HL-60 (cell line): ENCODE data around the gene NRG4.
A peak's percentile ranks its signal among the peaks of the same experiment; 100 is the strongest.

Source experiments
- DNase-seq, 2 experiments: peaks; one replicate each; pipeline ENCODE4 v3.0.0-alpha.2; 2010 to 2020; ENCODE audit warnings: low read depth in 1 of 2, low spot score in 1 of 2
- H3K27ac ChIP-seq: fragments of 250-450 bp; sonication (Bioruptor Pico); replicated peaks from 2 replicates; pipeline ENCODE4 v1.5.1; 2020; ENCODE audit warnings: mild to moderate bottlenecking, moderate library complexity
- H3K27me3 ChIP-seq: fragments of 250-450 bp; sonication (Bioruptor Pico); 2 replicates; pipeline ENCODE4 v1.5.1; 2021; ENCODE audit warnings: mild to moderate bottlenecking, moderate library complexity; ENCODE audit not compliant: insufficient read depth, poor library complexity, severe bottlenecking
- H3K4me3 ChIP-seq: replicated peaks from 2 replicates; pipeline ENCODE4 v1.5.1; 2011; ENCODE audit warnings: mild to moderate bottlenecking, control low read depth, low read length; ENCODE audit not compliant: insufficient read depth
- GABPA ChIP-seq: IDR thresholded peaks from 2 replicates; pipeline ENCODE4 v1.6.1; 2012; ENCODE audit warnings: low read depth
- POLR2AphosphoS5 ChIP-seq: IDR thresholded peaks from 2 replicates; pipeline ENCODE4 v1.6.1; 2012; ENCODE audit warnings: low read depth
- SPI1 ChIP-seq: IDR thresholded peaks from 2 replicates; pipeline ENCODE4 v1.6.1; 2012; ENCODE audit warnings: low read depth, mild to moderate bottlenecking, borderline replicate concordance
- TF ChIP-seq, protein P1 (sequence below): IDR thresholded peaks from 2 replicates; pipeline ENCODE4 v1.6.1; 2012; ENCODE audit warnings: low read depth; ENCODE audit not compliant: insufficient replicate concordance
- TF ChIP-seq, protein P2 (sequence below): IDR thresholded peaks from one replicate; pipeline ENCODE4 v1.5.1; 2011; ENCODE audit warnings: low read length, control low read depth, inconsistent platforms; ENCODE audit not compliant: insufficient read depth

The NRG4 gene

DNA sequence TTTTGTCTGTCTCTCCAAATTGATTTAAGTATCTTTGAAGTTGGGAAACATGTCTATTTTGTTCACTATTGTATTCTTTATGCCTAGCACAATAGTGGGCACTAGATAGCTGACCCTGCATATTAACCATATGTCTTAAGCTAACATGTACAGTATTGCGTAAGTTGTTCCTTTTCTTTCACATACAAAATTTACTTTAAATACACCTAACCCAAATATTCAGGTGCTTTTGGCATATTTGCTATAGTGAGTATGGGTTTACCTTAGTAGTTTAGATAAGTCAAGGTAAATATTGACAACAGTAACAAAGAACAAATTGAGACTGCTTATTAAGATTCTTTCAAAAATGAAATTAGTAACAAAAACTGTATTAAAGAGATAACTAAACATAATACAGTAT lies 50.9 kb downstream of the NRG4 start:
- H3K27ac ChIP-seq, result no peak overlapping the region
- no peaks in the 10 kb centered on the region for H3K27me3 ChIP-seq
- TF ChIP-seq POLR2AphosphoS5 (no peak), GABPA (no peak), SPI1 (no peak)
- TF ChIP-seq, protein P1, sequence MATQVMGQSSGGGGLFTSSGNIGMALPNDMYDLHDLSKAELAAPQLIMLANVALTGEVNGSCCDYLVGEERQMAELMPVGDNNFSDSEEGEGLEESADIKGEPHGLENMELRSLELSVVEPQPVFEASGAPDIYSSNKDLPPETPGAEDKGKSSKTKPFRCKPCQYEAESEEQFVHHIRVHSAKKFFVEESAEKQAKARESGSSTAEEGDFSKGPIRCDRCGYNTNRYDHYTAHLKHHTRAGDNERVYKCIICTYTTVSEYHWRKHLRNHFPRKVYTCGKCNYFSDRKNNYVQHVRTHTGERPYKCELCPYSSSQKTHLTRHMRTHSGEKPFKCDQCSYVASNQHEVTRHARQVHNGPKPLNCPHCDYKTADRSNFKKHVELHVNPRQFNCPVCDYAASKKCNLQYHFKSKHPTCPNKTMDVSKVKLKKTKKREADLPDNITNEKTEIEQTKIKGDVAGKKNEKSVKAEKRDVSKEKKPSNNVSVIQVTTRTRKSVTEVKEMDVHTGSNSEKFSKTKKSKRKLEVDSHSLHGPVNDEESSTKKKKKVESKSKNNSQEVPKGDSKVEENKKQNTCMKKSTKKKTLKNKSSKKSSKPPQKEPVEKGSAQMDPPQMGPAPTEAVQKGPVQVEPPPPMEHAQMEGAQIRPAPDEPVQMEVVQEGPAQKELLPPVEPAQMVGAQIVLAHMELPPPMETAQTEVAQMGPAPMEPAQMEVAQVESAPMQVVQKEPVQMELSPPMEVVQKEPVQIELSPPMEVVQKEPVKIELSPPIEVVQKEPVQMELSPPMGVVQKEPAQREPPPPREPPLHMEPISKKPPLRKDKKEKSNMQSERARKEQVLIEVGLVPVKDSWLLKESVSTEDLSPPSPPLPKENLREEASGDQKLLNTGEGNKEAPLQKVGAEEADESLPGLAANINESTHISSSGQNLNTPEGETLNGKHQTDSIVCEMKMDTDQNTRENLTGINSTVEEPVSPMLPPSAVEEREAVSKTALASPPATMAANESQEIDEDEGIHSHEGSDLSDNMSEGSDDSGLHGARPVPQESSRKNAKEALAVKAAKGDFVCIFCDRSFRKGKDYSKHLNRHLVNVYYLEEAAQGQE, result no peak
- TF ChIP-seq, protein P2, sequence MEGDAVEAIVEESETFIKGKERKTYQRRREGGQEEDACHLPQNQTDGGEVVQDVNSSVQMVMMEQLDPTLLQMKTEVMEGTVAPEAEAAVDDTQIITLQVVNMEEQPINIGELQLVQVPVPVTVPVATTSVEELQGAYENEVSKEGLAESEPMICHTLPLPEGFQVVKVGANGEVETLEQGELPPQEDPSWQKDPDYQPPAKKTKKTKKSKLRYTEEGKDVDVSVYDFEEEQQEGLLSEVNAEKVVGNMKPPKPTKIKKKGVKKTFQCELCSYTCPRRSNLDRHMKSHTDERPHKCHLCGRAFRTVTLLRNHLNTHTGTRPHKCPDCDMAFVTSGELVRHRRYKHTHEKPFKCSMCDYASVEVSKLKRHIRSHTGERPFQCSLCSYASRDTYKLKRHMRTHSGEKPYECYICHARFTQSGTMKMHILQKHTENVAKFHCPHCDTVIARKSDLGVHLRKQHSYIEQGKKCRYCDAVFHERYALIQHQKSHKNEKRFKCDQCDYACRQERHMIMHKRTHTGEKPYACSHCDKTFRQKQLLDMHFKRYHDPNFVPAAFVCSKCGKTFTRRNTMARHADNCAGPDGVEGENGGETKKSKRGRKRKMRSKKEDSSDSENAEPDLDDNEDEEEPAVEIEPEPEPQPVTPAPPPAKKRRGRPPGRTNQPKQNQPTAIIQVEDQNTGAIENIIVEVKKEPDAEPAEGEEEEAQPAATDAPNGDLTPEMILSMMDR, result no peak
- H3K4me3 ChIP-seq, result no peak overlapping the region
- DNase-seq, result peak in 1 of 2 experiments; percentile 13

- no peak for DNase-seq
- TF ChIP-seq GABPA, result no peak
- TF ChIP-seq POLR2AphosphoS5, result no peak
- TF ChIP-seq SPI1, result no peak
- TF ChIP-seq, protein P2, result no peak
- TF ChIP-seq, protein P1, result no peak
- H3K4me3 ChIP-seq, result no peak overlapping the region
- H3K27ac ChIP-seq, result no peak overlapping the region
- no peaks in the 10 kb centered on the region for H3K27me3 ChIP-seq
These were observed 56.5 kb downstream of the NRG4 start for GRCh38 chr15:75955720-75956119.

DNA sequence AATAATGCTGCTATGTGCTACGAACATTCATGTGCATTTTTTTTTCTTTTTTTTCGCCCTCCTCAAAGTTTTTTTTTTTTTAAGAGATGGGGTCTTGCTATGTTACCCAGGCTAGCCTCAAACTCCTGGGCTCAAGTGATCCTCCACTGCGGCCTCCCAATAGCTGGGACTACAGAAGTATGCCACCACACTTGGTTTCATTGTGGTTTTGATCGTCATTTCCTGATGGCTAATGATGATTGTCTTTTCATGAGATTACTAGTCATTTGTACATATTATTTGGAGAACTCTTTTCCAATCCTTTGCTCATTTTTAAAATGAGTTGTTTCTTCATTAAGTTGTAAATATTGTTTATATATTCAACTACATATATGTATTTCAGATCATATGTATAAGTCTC lies 59.7 kb downstream of the NRG4 start:
- DNase-seq, result no peak
- Histone ChIP-seq H3K4me3 (no peak overlapping the region), H3K27me3 (no peaks in the 10 kb centered on the region), H3K27ac (no peak overlapping the region)
- TF ChIP-seq POLR2AphosphoS5 (no peak), SPI1 (no peak)
- TF ChIP-seq, protein P1, result no peak
- TF ChIP-seq, protein P2, result no peak
